ENCODE results near the gene GAS7. TPM values are rescaled to one million over a fixed set of nuclear protein-coding genes. Genes with fewer than 3 reads are reported as not detected.

GAS7 gene
- total RNA-seq, 1 experiment from 2014 or later: 4.1 TPM

DNA sequence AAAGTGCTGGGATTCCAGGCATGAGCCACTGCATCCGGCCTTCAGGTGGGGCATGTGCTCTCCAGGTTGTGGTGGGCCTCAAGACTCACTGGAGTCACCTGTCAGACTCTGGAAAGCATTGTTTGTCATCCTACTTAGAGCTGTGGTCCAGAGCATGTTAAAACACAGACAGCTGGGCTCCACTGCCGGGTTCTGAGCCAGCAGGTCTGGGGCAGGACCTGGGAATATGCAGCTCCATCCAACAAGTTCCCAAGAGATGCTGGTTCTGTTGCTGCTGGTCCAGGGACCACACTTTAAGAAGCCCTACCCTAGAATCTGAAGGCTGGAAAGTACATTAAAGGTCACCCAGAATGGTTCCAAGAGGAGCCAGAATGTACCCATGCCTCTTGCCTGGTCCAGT, 75.3 kb downstream of the GAS7 start:
- ChIA-PET CTCF (no interaction called here), RAD21 (ENCODE audit: low non-redundant PET in 1 of 2, low total read pairs in 2 of 2, uncharacterized antibody in 2 of 2, unreplicated experiment in 2 of 2) (no interaction called here), POLR2A (no interaction called here)
- H3K27me3 ChIP-seq (ENCODE audit: insufficient read depth, low read length): no peaks in the 10 kb centered on the region
- H3K4me1 ChIP-seq (ENCODE audit: control insufficient read depth in 1 of 2, insufficient read depth in 2 of 2, low read length in 2 of 2): peaks cover 34 to 35% of the 10 kb centered on the region in 2 experiments
- no peak for TF ChIP-seq YY1 (IDR thresholded peaks at IDR 0.05; ENCODE audit: extremely low read depth, insufficient replicate concordance, low read depth, low read length)
- TF ChIP-seq SRF (IDR thresholded peaks at IDR 0.05; ENCODE audit: low read depth): no peak
- no peak for TF ChIP-seq POLR2AphosphoS5 (IDR thresholded peaks at IDR 0.05; ENCODE audit: low read depth, low read length)
- no peak for TF ChIP-seq CBX3 (IDR thresholded peaks at IDR 0.05; ENCODE audit: low read depth)
- no peak for TF ChIP-seq FOSL1 (IDR thresholded peaks at IDR 0.05; ENCODE audit: low read depth)
- TF ChIP-seq TCF7L2 (IDR thresholded peaks at IDR 0.05; ENCODE audit: borderline replicate concordance, extremely low read depth, insufficient read depth, insufficient read length): no peak
- TF ChIP-seq, protein P1, sequence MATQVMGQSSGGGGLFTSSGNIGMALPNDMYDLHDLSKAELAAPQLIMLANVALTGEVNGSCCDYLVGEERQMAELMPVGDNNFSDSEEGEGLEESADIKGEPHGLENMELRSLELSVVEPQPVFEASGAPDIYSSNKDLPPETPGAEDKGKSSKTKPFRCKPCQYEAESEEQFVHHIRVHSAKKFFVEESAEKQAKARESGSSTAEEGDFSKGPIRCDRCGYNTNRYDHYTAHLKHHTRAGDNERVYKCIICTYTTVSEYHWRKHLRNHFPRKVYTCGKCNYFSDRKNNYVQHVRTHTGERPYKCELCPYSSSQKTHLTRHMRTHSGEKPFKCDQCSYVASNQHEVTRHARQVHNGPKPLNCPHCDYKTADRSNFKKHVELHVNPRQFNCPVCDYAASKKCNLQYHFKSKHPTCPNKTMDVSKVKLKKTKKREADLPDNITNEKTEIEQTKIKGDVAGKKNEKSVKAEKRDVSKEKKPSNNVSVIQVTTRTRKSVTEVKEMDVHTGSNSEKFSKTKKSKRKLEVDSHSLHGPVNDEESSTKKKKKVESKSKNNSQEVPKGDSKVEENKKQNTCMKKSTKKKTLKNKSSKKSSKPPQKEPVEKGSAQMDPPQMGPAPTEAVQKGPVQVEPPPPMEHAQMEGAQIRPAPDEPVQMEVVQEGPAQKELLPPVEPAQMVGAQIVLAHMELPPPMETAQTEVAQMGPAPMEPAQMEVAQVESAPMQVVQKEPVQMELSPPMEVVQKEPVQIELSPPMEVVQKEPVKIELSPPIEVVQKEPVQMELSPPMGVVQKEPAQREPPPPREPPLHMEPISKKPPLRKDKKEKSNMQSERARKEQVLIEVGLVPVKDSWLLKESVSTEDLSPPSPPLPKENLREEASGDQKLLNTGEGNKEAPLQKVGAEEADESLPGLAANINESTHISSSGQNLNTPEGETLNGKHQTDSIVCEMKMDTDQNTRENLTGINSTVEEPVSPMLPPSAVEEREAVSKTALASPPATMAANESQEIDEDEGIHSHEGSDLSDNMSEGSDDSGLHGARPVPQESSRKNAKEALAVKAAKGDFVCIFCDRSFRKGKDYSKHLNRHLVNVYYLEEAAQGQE (IDR thresholded peaks at IDR 0.05; ENCODE audit: low read depth): no peak
- no peak for TF ChIP-seq EGR1 (IDR thresholded peaks at IDR 0.05; ENCODE audit: low read depth)
- no peak for TF ChIP-seq JUND (IDR thresholded peaks at IDR 0.05)
- no peak for TF ChIP-seq EZH2 (IDR thresholded peaks at IDR 0.05)
- TF ChIP-seq MAX (IDR thresholded peaks at IDR 0.05): no peak
- TF ChIP-seq RAD21 (IDR thresholded peaks at IDR 0.05; ENCODE audit: low read depth): no peak
- no TSS peak for BruUV-seq (replicated peaks)
- no peak overlapping the region for H2AFZ ChIP-seq (ENCODE audit: low read depth, low read length, poor library complexity, severe bottlenecking)
- no peaks in the 10 kb centered on the region for H3K36me3 ChIP-seq (ENCODE audit: control insufficient read depth in 1 of 2, insufficient read depth in 2 of 2, low read length in 2 of 2)
- H3K79me2 ChIP-seq (ENCODE audit: insufficient read depth, low read length): no peaks in the 10 kb centered on the region
- H3K4me2 ChIP-seq (ENCODE audit: low read length): no peak overlapping the region
- ATAC-seq: no peak
- no peaks in the 10 kb centered on the region for H3K9me2 ChIP-seq (ENCODE audit: insufficient read depth)
- intact Hi-C loops (cut with micrococcal nuclease): no loop called here
- no peak for DNase-seq (ENCODE audit: low read depth, low spot score)
- no peak overlapping the region for H3K9ac ChIP-seq (ENCODE audit: low read length)
- no peak overlapping the region for H3K27ac ChIP-seq (ENCODE audit: low read depth, low read length)
- H3K9me3 ChIP-seq (ENCODE audit: control insufficient read depth in 1 of 2, insufficient read depth in 1 of 2, low read depth in 1 of 2, low read length in 2 of 2): no peaks in the 10 kb centered on the region
- no peaks in the 10 kb centered on the region for H4K20me1 ChIP-seq (ENCODE audit: insufficient read depth)
- H3K4me3 ChIP-seq (replicated peaks in 1 of 2; ENCODE audit: low read depth in 1 of 2, low read length in 2 of 2): no peak overlapping the region

All from HCT116 (cell line).